Measurements from ENCODE around the gene PGS1. TPM values are rescaled to one million over a fixed set of nuclear protein-coding genes. Genes with fewer than 3 reads are reported as not detected.

The PGS1 gene
- total RNA-seq, 1 donor from 2014 or later: 35.6 TPM

GRCh38 chr17:78364436-78365281 lies 13.8 kb upstream of the PGS1 start:
- no peak for DNase-seq (ENCODE audit: extremely low spot score in 2 of 2)
- no peaks in the 10 kb centered on the region for H3K27me3 ChIP-seq
- H3K36me3 ChIP-seq: no peaks in the 10 kb centered on the region
- peak overlapping the region; percentile 83 for H3K27ac ChIP-seq
- intact Hi-C loops (cut with DNase I): no loop called here
- peaks cover 22% of the 10 kb centered on the region for H3K4me1 ChIP-seq
- H3K9me3 ChIP-seq: no peaks in the 10 kb centered on the region
- no peak overlapping the region for H3K4me3 ChIP-seq
- TF ChIP-seq POLR2AphosphoS5 (IDR thresholded peaks at IDR 0.05; ENCODE audit: insufficient read depth in 1 of 2, low read depth in 1 of 2) (no peak), POLR2A (IDR thresholded peaks at IDR 0.05) (no peak), CTCF (IDR thresholded peaks at IDR 0.05) (no peak)

GRCh38 chr17:78365561-78366108 lies 12.8 kb upstream of the PGS1 start:
- no peaks in the 10 kb centered on the region for H3K9me3 ChIP-seq
- no peaks in the 10 kb centered on the region for H3K36me3 ChIP-seq
- no peak overlapping the region for H3K4me3 ChIP-seq
- intact Hi-C loops (cut with DNase I): no loop called here
- H3K27me3 ChIP-seq: no peaks in the 10 kb centered on the region
- H3K4me1 ChIP-seq: peaks cover 22% of the 10 kb centered on the region
- no peak for DNase-seq (ENCODE audit: extremely low spot score in 2 of 2)
- H3K27ac ChIP-seq: peak overlapping the region; percentile 83
- TF ChIP-seq POLR2AphosphoS5 (IDR thresholded peaks at IDR 0.05; ENCODE audit: insufficient read depth in 1 of 2, low read depth in 1 of 2): peak; percentile 18 to 37
- TF ChIP-seq POLR2A (IDR thresholded peaks at IDR 0.05): no peak
- no peak for TF ChIP-seq CTCF (IDR thresholded peaks at IDR 0.05)

- H3K9me3 ChIP-seq: no peaks in the 10 kb centered on the region
- no peak for TF ChIP-seq CTCF (IDR thresholded peaks at IDR 0.05)
- no peak for TF ChIP-seq POLR2A (IDR thresholded peaks at IDR 0.05)
- TF ChIP-seq POLR2AphosphoS5 (IDR thresholded peaks at IDR 0.05; ENCODE audit: insufficient read depth in 1 of 2, low read depth in 1 of 2): no peak
- no peak for DNase-seq (ENCODE audit: extremely low spot score in 2 of 2)
- H3K27me3 ChIP-seq: no peaks in the 10 kb centered on the region
- intact Hi-C loops (cut with DNase I): no loop called here
- peak overlapping the region; percentile 83 for H3K27ac ChIP-seq
- peaks cover 22% of the 10 kb centered on the region for H3K4me1 ChIP-seq
- no peak overlapping the region for H3K4me3 ChIP-seq
- H3K36me3 ChIP-seq: no peaks in the 10 kb centered on the region
These were observed 12.2 kb upstream of the PGS1 start for GRCh38 chr17:78366109-78366848.

GRCh38 chr17:78367193-78367592 lies 11.3 kb upstream of the PGS1 start:
- DNase-seq (ENCODE audit: extremely low spot score in 2 of 2): no peak
- Histone ChIP-seq H3K4me1 (peaks cover 22% of the 10 kb centered on the region), H3K27ac (peak overlapping the region; percentile 83), H3K4me3 (no peak overlapping the region), H3K36me3 (no peaks in the 10 kb centered on the region), H3K27me3 (no peaks in the 10 kb centered on the region), H3K9me3 (no peaks in the 10 kb centered on the region)
- intact Hi-C loops (cut with DNase I): no loop called here
- TF ChIP-seq POLR2AphosphoS5 (IDR thresholded peaks at IDR 0.05; ENCODE audit: insufficient read depth in 1 of 2, low read depth in 1 of 2): no peak
- no peak for TF ChIP-seq CTCF (IDR thresholded peaks at IDR 0.05)
- no peak for TF ChIP-seq POLR2A (IDR thresholded peaks at IDR 0.05)
